ENCODE results near the gene ERC1.

DNA sequence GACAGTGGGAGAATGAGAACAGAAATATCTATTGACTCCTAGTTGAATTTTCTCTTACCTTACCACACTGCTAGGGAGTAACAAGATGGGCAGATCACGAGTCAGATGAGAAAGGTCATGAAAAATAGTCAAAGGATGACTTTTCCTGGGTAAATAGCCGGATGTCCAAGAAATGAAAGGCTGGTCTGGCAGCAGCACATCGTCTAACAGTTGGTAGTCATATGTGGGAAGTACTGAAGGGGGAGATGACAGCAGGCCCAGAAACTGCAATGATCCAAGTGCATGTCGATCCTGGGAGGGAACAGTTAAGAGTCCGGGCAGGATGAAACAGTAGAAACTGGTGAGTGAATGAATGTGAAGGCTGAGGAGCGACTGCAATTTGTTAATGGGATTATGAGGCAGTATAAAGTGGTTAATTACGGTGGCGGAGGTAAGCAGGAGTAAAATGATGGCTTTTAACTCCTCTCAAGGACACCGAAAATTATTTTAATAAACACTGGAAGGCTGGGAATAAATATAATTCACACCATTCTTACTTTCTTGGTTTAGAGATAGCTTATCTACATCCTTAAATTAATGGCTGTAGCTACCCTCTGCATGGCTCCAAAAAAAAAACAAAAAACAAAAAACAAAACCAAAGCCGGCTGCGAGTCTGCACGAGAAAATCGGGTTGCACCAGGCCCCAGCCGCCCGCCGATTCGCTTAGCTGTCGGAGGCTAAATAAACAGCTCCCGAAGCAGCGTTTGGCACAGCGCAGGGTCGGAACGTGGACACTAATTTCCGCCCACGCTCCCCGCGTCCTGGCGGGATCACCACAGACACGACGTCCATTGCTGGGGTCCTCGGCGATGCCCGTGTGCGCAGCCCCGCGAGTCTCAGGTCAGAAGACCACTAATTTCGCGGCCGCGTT is 1.0 kb upstream of the ERC1 start:
- TF ChIP-seq CTCF (IDR thresholded peaks at IDR 0.05) (no peak), POLR2AphosphoS5 (IDR thresholded peaks at IDR 0.05) (no peak), POLR2A (IDR thresholded peaks at IDR 0.05) (no peak)
